HuH-7.5 (cell line): ENCODE data around the gene TLE1.

ENCODE experiments used
- DNase-seq: peaks from one replicate; pipeline ENCODE4 v3.0.0; 2011; ENCODE audit warnings: low spot score

The TLE1 gene

GRCh38 chr9:81543695-81544094 is 145.7 kb downstream of the TLE1 start:
- no peak for DNase-seq

DNA sequence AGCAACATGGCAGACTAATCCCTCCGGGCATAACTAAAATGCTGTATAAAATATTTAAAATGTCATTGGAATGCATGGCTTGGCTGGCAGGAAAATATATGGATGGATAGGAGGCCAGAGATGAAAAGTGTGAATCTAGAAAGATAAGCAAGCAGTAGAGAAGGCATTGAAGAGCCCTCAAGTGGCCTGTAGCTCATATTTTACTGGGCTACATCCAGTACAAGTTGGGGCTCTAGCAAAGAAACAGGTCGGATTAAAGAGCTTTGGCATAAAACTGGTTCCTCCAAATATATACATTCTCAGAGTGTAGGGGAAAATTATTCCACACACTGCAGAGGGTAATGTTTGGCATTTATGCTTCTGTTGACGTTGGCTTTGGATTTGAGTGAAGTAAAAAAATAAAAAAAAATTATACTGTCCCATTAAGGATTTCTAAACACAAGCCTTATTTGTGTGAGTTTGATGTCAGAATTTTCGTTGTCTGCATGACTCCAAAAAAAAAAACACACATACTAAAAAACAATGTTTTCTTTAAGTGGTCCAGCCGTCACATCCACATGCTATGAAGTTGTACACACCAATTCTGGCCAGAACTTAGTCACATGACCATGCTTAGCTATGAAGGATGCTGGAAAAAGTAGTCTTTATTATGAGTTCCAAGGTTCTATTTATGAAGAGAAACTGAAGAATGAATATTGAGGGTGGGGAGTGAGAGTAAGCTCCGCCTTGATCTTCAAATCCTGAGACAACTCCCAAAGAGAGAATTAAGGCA is 147.0 kb downstream of the TLE1 start:
- DNase-seq = no peak

- no peak for DNase-seq
Measured at GRCh38 chr9:81540142-81540710, 149.1 kb downstream of the TLE1 start.

GRCh38 chr9:81539317-81539716 is 150.0 kb downstream of the TLE1 start:
- DNase-seq = no peak

GRCh38 chr9:81538890-81539289 is 150.5 kb downstream of the TLE1 start:
- no peak for DNase-seq

DNA sequence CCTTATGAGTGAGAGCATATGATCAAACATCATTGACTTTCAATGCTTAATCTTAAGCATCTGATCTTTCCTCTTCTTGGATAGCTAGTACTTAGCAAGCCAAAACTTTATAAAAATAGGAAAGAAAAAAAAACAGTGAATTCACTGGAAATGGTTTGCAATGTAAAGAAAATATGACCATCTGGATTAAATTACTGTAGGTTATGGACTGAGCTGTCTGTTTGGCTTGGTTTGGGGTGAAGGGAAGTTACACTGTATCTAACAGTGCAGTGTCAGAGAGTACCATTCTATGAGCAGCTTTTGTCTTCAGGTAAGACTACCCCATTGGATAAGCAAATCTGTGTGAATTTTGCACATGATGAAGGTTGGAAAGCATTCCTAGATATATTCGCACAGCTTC is 151.4 kb downstream of the TLE1 start:
- DNase-seq = no peak

GRCh38 chr9:81536242-81537025 is 152.9 kb downstream of the TLE1 start:
- no peak for DNase-seq

DNA sequence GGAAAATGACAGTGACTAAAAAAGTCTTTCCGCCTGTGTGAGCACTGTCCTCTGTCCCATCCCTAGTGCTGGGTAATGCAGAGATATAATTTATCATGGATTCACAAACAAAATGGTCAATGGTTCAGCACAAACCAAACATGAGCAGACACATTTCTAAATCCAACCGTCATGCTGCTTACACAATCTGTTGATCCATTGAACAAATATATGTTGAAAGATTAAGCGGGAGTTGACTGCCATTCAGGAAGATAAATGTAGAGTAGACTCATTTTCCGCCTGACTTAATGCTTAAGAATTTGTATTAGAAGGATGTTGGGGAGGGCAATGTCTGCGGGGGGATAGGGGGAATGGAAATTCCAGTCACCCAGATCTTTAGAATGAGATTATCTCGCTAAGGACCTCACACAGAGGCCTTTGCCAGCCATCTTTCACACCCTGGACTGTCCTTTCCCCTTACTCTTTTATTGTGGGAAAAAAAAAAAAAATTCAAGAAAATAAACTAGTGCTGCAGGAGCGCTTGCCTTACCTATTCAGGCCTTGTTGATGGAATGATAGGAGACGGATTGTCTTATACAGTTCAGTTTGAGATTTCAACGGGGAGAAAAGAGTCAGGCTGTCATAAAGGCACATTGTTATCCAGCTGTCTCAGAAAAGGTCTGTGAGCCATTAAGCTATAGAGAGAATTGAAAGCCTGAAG is 153.7 kb downstream of the TLE1 start:
- no peak for DNase-seq

DNA sequence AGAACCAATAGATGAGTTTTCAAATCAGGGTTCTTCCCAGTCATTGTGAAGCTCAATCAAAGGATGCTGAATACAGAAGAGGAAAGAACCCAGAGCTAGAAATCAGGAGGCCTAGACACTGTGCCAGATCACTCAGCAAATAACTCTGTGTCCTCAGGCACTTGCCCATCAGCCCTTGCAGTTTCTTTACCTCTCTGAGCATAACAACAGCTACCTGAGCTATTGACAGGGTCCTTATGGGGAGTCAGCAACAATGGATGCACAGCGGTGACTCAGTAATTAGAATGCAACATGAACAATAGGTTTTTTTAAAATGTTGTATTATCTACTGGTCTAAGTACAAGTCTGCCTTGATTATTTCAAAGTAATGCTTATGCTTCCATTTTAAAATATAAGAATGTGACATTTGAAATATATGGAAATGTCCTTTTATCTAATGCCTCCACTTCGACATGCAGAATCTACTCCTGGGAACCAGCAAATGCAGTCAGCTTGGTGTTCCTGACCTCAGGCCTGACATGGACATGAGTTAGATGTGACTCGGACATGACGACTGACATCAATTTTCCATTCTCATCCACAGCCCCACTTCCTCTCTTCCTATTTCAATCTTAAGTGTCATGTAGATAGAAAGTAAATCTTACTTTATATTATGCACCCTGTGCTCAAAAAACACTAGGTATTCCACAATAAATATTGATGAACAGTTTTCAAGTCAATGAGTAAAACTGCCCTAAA is 155.0 kb downstream of the TLE1 start:
- no peak for DNase-seq
